Jurkat, Clone E6-1 (cell line): ENCODE results near the gene MBOAT7.

Experiments used
- DNase-seq: peaks from one replicate; pipeline ENCODE4 v3.0.0-alpha.2; 2011; ENCODE audit warnings: low read depth, low spot score
- H3K4me3 ChIP-seq: 2 replicates; pipeline ENCODE4 v1.5.1; 2011; ENCODE audit warnings: mild to moderate bottlenecking, low read length, control low read depth, moderate library complexity

Gene MBOAT7

GRCh38 chr19:54152878-54153524 is 36.4 kb downstream of the MBOAT7 start:
- no peak overlapping the region for H3K4me3 ChIP-seq
- no peak for DNase-seq

- no peak for DNase-seq
- no peak overlapping the region for H3K4me3 ChIP-seq
These were observed 37.1 kb downstream of the MBOAT7 start for GRCh38 chr19:54152267-54152666.

GRCh38 chr19:54151362-54152035 is 37.9 kb downstream of the MBOAT7 start:
- H3K4me3 ChIP-seq, result no peak overlapping the region
- DNase-seq, result no peak

- DNase-seq, result no peak
- H3K4me3 ChIP-seq, result no peak overlapping the region
These were observed 40.2 kb downstream of the MBOAT7 start for GRCh38 chr19:54149021-54149812.

- DNase-seq, result no peak
- no peak overlapping the region for H3K4me3 ChIP-seq
These were observed 41.2 kb downstream of the MBOAT7 start for GRCh38 chr19:54148158-54148557.

- DNase-seq, result no peak
- no peak overlapping the region for H3K4me3 ChIP-seq
These were observed 41.7 kb downstream of the MBOAT7 start for GRCh38 chr19:54147676-54148075.

- no peak overlapping the region for H3K4me3 ChIP-seq
- DNase-seq, result no peak
These were observed 43.7 kb downstream of the MBOAT7 start for GRCh38 chr19:54145541-54146158.

- DNase-seq, result no peak
- H3K4me3 ChIP-seq, result no peak overlapping the region
These were observed 47.1 kb downstream of the MBOAT7 start for GRCh38 chr19:54142166-54142780.

GRCh38 chr19:54141356-54141755 is 48.0 kb downstream of the MBOAT7 start:
- H3K4me3 ChIP-seq, result no peak overlapping the region
- DNase-seq, result no peak

- H3K4me3 ChIP-seq, result peak overlapping the region; percentile 66
- DNase-seq, result no peak
These were observed 50.7 kb downstream of the MBOAT7 start for GRCh38 chr19:54138489-54139256.

- DNase-seq, result no peak
These were observed 51.5 kb downstream of the MBOAT7 start, which contains the start of gene CNOT3 for GRCh38 chr19:54137699-54138488. CNOT3 (plus strand) TSS chr19:54137762; CDS start chr19:54142979, 5,217 bp downstream.

GRCh38 chr19:54136864-54137698 is 52.3 kb downstream of the MBOAT7 start:
- DNase-seq, result peak; percentile 100
- peak overlapping the region; percentile 66 for H3K4me3 ChIP-seq

More at GRCh38 chr19:54137699-54138488, 51.5 kb downstream of the MBOAT7 start, which contains the start of gene CNOT3:
- H3K4me3 ChIP-seq, result peak within 1 kb of the TSS; percentile 66

- DNase-seq, result no peak
- peak overlapping the region; percentile 59 for H3K4me3 ChIP-seq
These were observed 53.1 kb downstream of the MBOAT7 start for GRCh38 chr19:54136086-54136863.

- DNase-seq, result no peak
- H3K4me3 ChIP-seq, result no peak overlapping the region
These were observed 55.3 kb downstream of the MBOAT7 start for GRCh38 chr19:54133957-54134590.

GRCh38 chr19:54133312-54133956 is 55.9 kb downstream of the MBOAT7 start:
- DNase-seq, result peak; percentile 82
- H3K4me3 ChIP-seq, result no peak overlapping the region
